Measurements from ENCODE around the gene COPZ1.
A peak's percentile ranks its signal among the peaks of the same experiment; 100 is the strongest.

Gene COPZ1

DNA sequence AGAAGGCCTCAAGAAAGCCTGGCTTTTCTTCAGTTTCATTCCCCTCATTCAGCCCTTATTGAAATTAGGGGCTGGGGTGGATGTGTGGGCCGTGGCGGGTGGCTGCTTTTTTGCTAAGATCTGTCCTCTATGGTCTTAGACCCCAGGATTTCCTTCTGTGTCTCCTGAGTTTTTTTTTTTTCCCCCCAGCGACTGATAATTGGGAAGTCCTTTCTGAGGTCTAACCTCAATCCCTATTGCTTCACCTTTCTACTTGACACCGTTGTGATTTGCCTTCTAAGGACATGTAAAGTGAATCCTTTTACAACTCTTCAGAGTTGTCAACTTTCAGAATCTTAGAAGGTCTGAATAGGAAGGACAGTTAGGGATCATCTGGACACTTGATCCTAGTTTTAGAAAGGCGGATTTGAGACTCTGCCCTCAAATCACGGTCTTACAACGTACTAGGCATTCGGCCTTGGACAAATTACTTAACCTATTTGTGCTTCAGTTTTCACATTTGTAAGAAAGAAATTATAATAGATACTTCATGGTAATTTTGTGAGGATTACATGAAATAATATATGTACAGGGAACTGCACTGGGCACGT, 34.9 kb downstream of the COPZ1 start:
- DNase-seq, result no peak

GRCh38 chr12:54360717-54361456, 36.0 kb downstream of the COPZ1 start:
- DNase-seq, result peak; percentile 61

DNA sequence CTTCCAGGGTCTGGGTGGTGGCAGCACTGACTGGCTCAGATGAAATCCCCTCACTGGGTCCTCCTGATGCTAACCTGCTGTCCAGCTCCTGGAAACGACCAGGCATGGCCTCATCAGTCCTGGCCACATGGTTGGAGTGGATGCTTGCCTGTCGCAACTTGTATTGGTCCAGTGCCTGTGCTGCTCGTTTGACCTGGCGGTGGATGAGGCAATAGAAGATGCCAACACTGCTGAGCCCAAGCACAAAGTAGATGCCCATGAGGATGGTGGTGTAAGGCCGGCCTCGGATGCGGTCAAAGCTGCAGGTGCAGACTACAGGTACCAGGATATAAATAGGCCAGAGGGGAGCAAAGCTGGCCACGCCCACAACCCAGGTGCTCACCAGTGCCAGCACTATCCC, 38.1 kb downstream of the COPZ1 start:
- DNase-seq, result no peak

DNA sequence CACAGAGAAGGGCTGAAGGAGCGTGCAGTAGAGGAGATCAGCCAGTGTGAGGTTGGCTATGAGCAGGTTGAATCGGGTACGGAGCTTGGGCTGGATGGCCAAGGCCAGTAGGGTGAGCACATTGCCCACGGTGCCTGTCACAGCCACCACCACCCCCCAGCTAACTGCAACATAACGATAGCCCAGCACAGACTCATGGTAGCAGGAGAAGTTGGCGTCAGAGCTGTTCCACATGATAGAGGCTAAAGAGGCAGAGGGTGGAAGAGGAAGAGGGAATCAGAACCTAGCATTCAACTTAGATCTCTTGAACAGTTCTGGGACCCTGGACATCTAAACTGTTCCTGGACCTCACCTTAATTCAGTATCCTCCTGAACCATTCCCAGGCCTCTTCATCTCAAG, 38.7 kb downstream of the COPZ1 start:
- DNase-seq, result no peak

DNA sequence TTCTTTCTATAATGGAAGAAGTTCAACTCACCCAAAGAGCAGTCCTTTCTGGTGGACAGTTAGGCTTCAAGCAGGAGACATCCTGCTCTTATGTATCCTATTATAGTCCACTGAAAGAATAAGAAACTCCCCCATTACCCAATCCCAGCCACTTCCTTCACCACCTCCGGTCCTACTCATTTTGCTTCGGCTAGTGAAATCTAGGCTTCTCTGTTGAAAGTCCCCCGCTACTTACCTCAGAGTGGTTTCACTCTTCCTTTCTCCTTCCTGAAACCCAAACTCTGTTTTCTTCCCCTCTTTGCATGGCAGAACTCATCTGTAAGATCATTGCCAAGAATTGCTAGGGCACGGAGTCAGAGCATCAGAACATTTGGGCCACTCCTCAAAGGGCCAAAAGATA, 39.5 kb downstream of the COPZ1 start, which contains the start of gene GPR84:
TSS of gene GPR84 (minus strand) at position 74 of the 400 bp plus-strand sequence. CDS start 635 bp downstream, outside the sequence.
- no peak for DNase-seq

DNA sequence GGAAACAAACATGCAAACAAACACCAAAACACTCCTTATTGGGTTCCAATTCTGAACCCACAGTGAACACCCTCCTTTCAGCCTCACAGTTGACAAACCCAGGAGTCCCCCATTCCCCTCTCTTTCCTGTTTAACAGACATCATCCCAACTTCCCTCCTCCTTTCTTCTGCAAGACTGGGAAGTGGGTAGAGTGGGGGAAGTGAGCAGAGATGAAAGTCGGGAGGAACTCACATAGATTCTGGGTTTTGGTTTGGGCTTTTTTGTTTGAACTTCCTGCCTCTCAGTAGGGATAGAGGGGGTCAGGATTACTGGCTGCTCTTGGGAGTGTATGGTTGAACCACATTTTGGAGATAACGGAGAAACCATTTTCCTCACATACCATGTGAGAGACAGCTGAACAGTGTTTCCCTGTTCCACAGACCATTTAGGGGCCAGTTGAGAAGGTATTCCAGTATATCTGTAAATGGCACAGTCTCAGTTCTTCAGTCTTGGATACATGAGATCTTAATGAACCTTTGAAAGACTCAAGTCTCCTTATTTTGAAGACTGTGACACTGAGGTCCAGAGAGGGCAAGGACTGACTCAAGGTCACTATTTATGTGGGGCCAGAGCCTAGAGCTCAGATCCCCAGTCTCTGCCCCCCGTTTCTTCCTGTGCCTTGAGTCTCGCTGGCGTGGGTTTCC, 43.2 kb downstream of the COPZ1 start:
- no peak for DNase-seq

- peak; percentile 93 for DNase-seq
Measured at GRCh38 chr12:54368709-54369596, 44.0 kb downstream of the COPZ1 start.

GRCh38 chr12:54369597-54370131, 44.7 kb downstream of the COPZ1 start:
- no peak for DNase-seq

DNA sequence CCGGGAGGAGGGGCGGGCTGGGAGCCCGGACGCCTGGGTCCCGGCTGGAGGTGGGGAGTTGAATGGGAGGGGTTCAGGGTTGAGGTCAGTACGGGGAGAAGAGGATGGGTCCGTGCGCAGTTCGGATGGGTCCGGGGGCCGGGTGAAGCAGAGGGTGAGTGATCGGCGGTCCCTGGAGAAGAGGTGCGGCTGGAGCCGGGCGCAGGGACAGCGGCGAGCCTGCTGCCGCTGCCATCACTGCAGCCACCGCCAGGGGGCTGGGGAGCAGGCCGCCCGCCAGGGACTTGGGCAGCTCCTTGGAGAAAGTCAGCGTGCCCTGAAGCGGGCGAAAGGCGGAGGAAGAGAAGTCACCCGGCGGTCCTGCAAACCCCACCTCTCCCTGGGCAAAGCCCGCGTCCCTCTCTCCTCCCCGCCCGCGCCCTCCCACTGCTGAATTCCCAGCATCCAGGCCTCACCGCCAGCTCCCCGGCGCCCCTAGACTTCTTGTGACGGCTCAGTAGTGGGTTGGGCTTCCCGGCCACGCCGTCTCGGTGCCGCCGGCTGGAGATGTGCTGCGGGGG, 45.3 kb downstream of the COPZ1 start:
- DNase-seq, result no peak

DNA sequence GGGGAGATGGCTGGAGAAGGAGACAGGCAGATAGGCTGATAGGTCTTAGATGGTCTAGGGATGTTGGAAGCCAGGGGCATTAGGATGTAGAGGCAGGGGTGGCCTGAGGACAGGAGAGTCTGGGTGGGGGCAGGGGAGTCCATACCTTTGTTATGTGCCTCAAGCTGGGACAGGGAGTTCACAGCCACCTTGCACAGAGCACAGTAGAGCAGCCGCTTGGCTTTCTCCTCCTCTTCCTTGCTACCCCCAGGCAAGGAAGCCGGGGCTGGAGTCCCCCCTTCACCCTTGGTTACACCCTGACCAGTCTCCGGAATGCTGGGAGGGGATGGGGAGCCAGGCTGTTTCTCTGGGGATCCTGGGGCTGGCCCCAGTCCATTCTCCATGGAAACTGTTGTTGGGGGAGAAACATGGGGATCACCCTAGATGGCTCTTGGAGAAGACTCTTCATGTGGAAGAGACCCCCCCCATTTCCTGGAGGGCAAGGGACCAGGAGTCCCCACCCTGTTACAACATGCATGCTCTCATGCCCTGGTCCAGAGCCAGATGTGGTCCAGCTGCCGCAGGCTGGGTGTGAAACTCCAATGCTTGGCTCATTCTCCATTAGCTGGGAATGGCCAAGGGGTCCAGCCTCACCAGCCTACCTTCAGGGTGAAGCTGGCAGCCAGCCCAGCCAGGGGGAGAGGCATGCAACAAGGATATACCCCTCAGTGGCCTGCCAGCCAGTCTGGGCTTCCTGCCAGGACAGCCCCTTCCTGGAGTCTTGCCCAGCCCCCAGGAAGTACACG, 46.6 kb downstream of the COPZ1 start:
- no peak for DNase-seq

GRCh38 chr12:54372113-54372806, 47.3 kb downstream of the COPZ1 start:
- DNase-seq, result no peak

GRCh38 chr12:54373649-54374561, 49.0 kb downstream of the COPZ1 start:
- no peak for DNase-seq

DNA sequence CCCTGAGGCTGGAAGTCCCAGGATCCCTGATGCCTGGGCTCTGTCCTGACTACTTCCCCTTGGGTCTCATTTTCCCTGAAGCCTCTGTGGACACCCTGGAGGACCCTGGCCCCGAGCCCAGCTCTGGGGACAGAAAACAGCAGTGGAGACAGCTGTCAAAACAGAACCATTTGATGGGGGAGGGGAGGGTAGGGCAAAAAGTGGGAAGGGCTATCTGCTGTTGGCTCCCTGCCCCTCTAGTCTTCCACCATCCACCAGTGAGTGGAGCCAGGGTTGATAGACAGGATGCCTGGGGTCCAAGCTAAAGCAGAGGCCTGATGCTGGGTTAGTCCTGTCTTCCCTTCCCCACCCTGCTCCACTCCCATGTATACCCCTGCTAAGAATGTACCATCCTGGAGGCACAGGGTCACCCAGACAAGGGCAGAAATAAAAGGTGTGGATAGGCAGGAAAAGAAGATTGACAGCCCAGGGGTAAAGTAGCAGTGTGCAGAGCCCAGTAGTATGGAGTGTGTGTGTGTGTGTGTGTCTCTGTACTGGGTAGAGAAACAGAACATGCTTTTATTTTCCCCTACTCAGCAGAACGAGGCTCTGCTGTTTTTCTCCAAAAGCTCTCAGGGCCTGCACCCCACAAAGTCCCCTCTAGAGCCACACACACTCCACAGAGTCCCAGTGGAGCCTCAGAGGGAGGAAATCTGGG, 49.8 kb downstream of the COPZ1 start:
- DNase-seq, result no peak

- DNase-seq, result no peak
Measured at GRCh38 chr12:54375259-54375579, 50.3 kb downstream of the COPZ1 start.

- DNase-seq, result no peak
Measured at GRCh38 chr12:54376596-54376995, 51.7 kb downstream of the COPZ1 start.

GRCh38 chr12:54377007-54377406, 52.1 kb downstream of the COPZ1 start:
- no peak for DNase-seq

DNA sequence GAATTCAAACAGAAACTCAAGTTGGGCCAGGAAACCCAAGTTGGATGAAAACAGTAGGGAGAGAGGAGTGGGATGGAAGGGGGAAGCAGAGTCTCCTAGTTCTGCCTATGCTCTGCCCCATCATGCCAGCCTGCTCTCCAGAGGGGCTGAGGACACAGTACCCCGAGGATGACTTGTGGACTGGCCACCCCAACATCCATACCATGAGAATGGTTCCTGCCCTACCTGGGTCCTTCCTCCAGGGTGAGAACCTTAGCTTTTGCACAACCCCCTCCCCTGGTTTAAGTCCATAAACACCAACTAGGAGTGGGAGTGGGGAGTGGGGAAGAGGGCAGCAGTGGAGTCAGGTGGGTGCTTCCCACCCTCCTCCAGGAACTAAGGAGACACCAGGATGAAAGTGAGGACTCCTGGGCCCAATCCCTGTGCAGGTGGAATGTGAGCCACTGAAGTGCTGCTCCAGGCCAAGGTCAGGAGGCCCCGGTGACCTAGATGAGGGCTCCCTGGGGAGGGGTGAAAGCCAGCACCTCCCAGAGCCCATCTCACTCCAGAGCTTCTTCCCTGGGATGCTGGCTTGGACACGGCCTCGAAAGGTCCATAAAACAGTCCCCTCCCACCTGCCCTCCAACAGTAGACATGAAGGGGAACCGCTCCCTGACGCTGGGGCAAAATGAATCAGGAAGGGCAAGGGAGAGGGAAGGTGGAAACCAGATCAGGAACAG, 53.0 kb downstream of the COPZ1 start:
- DNase-seq, result no peak

DNA sequence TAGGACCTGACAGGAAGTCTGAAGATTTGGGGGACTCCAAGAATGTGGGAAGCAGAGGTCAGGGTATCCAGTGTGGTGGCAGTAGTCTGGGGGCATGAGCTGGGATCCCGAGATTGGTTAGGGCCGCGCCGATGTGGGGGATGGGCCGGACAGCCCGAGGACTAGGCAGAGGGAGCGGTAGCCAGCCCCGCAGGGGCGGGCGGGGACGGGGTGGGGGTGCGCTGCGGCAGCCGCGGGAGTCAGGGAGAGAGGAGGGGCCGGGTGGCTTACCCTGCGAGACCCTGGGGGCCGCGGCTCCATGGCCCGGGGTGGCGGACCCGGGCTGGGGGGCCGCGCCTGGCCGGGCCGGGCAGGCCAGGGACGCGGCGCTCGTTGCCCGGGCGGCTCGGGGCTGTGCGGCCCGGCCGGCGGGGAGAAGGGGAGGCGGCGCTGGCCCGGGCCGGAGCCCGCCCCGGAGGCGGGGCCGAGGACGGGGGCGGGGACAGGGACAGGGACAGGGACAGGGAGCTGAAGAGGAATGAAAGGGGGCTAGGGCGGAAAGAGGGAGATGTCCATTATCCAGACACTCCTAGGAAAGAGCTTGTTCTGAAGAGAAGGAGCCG, 54.0 kb downstream of the COPZ1 start:
- no peak for DNase-seq
